ENCODE results near the gene ZNF536. TPM values are rescaled to one million over a fixed set of nuclear protein-coding genes. Genes with fewer than 3 reads are reported as not detected.

ZNF536 gene
- total RNA-seq, 1 donor from 2014 or later: 9.2 TPM

DNA sequence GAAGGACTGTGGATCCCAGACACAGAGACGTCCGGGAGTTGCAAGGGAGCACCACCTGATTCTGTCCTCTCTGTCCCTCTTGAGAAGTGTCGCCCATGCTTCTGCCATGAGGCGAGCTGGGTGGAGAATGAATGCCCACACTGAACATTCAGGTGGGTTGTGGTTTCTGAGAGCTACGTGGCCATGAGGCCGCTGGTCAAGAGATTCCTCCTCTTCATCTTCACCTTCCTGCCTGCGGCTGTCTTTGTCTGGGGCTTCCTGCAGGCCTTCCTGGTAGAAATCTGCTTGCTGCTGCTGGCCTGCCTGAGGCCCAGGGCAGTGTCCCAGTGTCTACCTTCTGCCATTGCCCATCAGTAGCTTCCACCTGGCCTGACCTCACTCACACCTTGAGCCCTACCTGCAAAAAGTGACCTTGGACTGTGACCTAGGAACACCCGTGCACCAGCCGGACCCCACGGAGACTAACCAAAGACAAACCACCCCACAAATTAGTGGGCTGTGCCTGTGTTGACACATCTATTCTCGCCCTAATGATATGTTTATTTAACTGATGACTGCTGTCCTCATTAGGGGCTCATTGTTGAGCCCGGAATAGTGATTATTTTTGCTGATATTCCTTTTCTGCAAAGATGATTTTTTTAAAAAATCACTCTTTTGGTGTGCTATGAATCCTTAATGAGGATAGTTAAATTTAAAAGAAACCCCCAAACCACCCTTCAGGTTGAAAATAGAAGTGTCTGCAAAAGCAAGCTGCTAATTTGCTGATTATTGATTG, 38.7 kb upstream of the ZNF536 start:
- no peaks in the 10 kb centered on the region for H3K9me3 Mint-ChIP-seq
- H3K4me1 Mint-ChIP-seq (ENCODE audit: unreplicated experiment): no peaks in the 10 kb centered on the region
- no peak for DNase-seq (ENCODE audit: extremely low spot score, unreplicated experiment)
- TF ChIP-seq, protein P1, sequence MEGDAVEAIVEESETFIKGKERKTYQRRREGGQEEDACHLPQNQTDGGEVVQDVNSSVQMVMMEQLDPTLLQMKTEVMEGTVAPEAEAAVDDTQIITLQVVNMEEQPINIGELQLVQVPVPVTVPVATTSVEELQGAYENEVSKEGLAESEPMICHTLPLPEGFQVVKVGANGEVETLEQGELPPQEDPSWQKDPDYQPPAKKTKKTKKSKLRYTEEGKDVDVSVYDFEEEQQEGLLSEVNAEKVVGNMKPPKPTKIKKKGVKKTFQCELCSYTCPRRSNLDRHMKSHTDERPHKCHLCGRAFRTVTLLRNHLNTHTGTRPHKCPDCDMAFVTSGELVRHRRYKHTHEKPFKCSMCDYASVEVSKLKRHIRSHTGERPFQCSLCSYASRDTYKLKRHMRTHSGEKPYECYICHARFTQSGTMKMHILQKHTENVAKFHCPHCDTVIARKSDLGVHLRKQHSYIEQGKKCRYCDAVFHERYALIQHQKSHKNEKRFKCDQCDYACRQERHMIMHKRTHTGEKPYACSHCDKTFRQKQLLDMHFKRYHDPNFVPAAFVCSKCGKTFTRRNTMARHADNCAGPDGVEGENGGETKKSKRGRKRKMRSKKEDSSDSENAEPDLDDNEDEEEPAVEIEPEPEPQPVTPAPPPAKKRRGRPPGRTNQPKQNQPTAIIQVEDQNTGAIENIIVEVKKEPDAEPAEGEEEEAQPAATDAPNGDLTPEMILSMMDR (conservative IDR thresholded peaks at IDR 0.05): no peak
- H3K27me3 Mint-ChIP-seq: peaks cover 3% of the 10 kb centered on the region
- H3K27ac Mint-ChIP-seq: no peak overlapping the region
- no peaks in the 10 kb centered on the region for H3K36me3 Mint-ChIP-seq
- no peak overlapping the region for H3K4me3 Mint-ChIP-seq

DNA sequence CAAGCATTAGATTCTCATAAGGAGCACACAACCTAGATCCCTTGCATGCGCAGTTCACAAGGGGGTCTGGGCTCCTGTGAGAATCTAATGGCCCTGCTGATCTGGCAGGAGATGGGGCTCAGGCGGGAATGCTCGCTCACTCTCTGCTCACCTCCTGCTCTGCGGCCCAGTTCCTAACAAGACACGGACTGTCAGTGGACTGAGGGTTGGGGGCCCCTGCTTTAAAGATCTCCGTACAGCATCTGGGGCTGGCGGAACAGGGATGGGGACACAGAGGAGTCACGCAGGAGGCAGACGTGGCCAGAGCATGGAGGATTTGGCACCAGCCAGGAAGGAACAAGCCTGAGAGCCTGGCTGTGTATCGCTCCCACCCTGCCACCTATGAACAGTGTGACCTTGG, 37.3 kb upstream of the ZNF536 start:
- Mint-ChIP-seq H3K4me1 (ENCODE audit: unreplicated experiment) (no peaks in the 10 kb centered on the region), H3K4me3 (no peak overlapping the region), H3K27ac (no peak overlapping the region), H3K27me3 (no peaks in the 10 kb centered on the region), H3K36me3 (no peaks in the 10 kb centered on the region), H3K9me3 (no peaks in the 10 kb centered on the region)
- DNase-seq (ENCODE audit: extremely low spot score, unreplicated experiment): no peak
- TF ChIP-seq, protein P1 (conservative IDR thresholded peaks at IDR 0.05): no peak

DNA sequence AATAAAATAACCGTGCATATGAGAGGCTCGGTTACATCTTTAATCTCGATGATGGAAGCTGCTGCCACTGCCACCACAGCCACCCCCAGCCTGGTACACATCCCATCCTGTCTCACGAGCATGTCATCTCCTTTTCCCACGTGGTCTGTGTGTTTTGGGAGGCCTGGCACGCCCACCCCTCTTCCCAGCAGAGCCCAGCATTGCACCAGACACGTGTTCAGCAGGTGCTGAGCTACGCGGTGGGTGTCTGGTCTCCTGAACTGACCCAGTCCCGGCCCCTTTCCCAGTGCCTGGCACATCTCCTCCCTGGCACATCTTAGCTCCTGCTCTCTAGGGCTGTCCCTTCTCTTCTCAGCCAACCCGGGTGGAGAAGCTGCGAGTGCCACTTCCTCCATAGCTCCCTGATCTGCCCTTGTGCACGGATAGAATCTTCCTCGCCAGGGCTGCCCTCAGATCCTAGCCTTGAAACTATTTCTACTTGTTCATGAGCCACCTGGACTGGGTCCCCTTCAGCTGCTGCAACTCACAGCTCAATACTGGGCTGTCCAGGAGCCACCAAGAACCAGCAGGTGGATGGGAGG, 36.8 kb upstream of the ZNF536 start:
- TF ChIP-seq, protein P1 (conservative IDR thresholded peaks at IDR 0.05): no peak
- Mint-ChIP-seq H3K4me1 (ENCODE audit: unreplicated experiment) (peaks cover 1% of the 10 kb centered on the region), H3K9me3 (no peaks in the 10 kb centered on the region), H3K27me3 (no peaks in the 10 kb centered on the region), H3K27ac (no peak overlapping the region), H3K36me3 (no peaks in the 10 kb centered on the region), H3K4me3 (no peak overlapping the region)
- no peak for DNase-seq (ENCODE audit: extremely low spot score, unreplicated experiment)

DNA sequence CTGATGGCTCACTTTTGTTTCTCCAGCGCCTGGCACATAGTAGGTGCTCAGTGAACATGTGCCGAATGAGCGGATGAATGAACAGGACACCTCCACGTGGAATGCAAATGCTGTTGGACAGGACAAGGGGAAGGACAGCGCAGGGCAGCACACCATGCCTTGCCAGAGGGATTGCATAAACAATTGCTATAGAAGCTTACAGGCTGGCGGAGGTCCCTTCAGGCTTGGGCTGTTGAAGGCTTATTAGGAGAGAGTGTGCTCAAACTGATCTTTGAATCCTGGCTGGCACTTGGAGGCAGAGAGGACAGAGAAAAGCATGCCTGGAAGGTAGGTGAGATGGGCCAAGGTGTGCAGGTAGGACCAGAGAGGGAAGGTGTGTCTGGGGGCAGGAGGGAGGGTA, 35.9 kb upstream of the ZNF536 start:
- Mint-ChIP-seq H3K27ac (no peak overlapping the region), H3K27me3 (no peaks in the 10 kb centered on the region), H3K4me1 (ENCODE audit: unreplicated experiment) (peaks cover 10% of the 10 kb centered on the region), H3K4me3 (no peak overlapping the region), H3K9me3 (no peaks in the 10 kb centered on the region), H3K36me3 (no peaks in the 10 kb centered on the region)
- TF ChIP-seq, protein P1 (conservative IDR thresholded peaks at IDR 0.05): no peak
- no peak for DNase-seq (ENCODE audit: extremely low spot score, unreplicated experiment)

DNA sequence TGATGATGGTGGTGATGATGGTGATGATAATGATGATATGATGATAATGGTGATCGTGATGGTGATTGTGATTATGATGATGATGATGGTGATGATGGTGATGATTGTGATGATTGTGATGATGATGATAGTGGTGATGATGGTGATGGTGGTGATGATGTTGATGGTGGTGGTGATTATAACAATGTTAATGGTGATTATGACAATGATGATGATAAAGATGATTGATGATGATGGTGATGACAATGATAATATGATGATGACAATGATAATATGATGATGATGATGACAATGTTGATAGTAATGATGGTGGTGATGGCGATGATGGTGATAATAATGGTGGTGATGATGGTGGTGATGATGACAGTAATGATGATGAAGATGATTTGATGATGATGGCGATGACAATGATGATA, 34.1 kb upstream of the ZNF536 start:
- Mint-ChIP-seq H3K9me3 (no peaks in the 10 kb centered on the region), H3K4me3 (no peak overlapping the region), H3K27me3 (no peaks in the 10 kb centered on the region), H3K4me1 (ENCODE audit: unreplicated experiment) (peaks cover 13% of the 10 kb centered on the region), H3K36me3 (no peaks in the 10 kb centered on the region), H3K27ac (no peak overlapping the region)
- TF ChIP-seq, protein P1 (conservative IDR thresholded peaks at IDR 0.05): no peak
- no peak for DNase-seq (ENCODE audit: extremely low spot score, unreplicated experiment)
